NCI-H128 (cell line): ENCODE data around the gene PIPOX.

Source experiments
- DNase-seq: peaks from one replicate; lab custom pipeline; 2025; ENCODE audit not compliant: unreplicated experiment; lab: John Stamatoyannopoulos, UW

The PIPOX gene, protein sequence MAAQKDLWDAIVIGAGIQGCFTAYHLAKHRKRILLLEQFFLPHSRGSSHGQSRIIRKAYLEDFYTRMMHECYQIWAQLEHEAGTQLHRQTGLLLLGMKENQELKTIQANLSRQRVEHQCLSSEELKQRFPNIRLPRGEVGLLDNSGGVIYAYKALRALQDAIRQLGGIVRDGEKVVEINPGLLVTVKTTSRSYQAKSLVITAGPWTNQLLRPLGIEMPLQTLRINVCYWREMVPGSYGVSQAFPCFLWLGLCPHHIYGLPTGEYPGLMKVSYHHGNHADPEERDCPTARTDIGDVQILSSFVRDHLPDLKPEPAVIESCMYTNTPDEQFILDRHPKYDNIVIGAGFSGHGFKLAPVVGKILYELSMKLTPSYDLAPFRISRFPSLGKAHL

DNA sequence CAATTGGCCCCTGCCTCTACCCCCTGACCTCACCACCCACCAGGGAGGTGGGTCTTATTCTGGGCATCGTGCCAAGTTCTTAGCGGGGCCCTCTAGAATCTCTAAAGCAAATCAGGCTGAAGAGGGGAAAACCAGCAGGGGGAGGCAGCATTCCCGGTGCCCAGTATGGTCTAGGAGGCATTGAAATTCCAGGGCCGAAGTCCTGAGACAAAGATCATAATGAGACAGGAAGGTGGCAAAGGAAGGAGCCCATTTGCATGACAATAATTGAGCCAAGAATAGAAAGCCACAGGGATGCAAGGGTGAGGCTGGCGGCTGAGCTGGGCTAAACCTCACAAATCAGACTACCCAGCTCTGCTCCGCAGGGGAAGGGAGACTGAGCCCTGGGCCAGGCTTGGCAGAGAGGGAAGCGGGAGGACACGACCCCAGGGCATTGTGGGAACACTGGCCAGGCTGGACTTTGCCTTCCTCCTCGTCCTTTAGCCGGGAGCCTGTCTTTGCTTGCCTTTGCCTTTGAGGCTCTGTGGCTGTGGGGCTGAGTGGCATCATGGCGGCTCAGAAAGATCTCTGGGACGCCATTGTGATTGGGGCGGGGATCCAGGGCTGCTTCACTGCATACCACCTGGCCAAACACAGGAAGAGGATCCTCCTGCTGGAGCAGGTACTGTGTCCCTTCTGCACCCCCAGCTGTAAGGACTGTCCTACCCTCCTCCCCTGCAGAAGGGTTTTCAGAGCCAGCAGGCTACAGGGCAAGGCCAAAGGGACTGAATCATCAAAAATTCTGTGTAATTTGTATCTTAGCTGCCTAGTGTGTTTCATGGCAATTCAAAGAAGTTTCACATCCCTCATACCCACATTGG is at the start of gene PIPOX:
Gene PIPOX (plus strand): TSS at position 463 of the 860 bp plus-strand sequence. CDS start 85 bp downstream, at position 548.
- peak; percentile 68 for DNase-seq

DNA sequence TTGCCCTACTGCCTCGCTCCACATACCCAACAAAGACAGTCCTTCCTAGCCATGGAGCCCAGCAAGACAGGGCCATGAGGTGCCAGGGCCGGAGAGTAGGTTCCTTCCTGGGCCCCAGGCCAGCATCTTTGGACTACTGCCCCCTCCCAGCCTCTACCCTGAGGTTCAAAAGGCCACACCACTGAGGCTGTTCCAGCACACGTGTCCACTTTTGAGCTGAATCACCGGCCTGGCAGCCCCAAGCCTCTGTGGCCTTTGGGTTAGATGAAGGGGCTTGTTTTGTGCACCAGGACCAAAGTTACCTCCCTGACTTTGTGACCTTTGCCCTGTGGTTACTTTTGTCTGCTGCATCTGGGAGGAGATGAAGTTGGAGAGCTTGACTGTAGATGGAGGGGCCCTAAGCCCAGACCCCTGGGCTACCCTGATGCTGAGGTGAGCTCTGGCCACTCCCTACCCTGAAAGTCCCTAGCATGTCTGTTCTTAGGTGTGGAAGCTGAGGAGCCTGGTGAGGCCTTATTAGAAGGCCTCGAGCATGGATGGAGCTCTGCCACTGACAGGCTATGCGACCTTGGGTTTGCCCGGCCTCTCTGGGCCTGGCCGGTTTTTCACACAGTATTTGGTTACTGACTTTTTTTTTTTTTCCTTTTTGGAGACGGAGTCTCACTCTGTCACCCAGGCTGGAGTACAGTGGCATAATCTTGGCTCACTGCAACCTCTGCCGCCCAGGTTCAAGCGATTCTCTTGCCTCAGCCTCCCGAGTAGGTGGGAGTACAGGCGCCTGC is 49.1 kb upstream of the PIPOX start:
- no peak for DNase-seq

DNA sequence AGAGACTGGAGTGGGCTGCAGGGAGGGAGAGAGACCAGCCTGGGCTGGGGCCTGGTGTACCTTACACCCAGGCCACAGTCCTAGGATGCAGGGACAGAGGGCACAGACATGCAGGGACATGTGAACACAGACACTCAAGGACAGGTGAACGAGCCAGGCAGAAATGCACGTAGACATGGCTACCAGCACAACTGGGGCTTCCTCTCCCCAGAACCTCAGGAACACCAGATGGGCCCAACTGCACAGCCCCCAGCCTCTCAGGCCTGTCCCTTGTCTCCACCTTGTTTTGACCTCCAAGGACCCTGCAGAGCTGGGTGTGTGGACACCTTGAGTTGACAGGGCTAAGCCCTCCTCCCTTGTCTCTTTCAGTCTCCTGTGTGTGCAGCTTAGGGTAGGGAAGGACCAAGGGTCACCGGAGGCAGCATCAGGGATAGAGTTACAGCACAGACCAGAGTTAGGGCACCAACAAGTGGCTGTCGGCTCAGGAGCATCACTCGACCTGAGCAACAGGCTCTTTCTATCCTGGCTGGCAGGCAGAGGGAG is 46.3 kb upstream of the PIPOX start:
- no peak for DNase-seq

DNA sequence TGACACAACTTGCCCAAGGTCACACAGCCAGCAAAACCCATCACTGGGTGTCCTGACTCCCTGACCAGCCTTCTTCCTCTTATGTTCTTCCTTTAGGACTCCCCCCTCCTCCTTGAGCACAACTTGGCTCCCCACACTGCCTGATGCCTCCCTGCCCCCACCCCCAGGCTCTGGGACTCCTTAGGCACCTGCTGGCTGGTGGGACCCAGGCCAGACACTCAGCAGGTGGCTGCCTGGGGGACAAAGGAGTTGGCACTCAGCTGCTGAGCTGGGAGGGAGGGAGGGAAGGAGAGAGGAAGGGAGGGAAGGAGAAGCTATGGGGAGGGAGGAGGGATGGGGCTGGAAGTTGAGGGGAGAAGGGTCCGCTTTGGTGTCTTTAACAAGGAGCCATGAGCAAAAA is 45.1 kb upstream of the PIPOX start:
- no peak for DNase-seq

DNA sequence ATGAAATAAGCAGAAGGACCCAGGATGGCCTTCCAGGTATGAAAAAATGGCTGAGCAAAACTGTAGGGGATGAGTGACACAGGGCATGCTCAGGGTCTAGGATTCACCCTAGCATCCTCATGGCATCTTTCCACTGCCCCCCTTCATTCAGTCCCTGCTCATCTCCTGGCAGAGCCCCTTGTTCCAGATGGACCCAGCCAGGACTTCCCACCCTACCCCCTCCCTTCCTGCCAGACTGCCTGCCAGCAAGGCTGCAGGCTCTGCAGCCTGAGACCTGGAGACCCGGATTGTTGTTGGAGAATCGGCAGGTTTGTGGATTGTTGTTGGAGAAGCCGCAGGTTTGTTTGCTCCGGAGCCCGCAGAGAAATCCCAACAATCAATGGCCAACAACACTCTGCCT is 43.7 kb upstream of the PIPOX start:
- DNase-seq = no peak

DNA sequence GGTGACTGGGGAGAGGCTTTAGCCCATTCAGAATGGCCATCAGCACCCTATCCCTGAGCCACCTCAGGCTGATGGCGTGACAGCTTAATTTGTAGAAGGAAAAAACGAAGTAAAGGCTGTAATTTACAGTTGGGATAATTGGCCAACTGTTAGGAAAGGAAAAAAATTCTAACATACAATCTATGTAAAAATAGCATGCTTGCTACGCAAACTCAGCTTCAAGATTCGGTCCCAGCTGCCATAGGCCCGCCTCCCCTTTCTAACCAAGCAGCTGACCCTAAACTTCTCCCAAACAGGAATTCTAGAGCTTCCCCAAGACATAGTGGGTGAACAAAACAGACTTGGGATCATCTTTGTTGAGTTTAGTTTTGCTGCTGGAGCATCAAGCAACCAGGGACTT is 42.0 kb upstream of the PIPOX start:
- no peak for DNase-seq

DNA sequence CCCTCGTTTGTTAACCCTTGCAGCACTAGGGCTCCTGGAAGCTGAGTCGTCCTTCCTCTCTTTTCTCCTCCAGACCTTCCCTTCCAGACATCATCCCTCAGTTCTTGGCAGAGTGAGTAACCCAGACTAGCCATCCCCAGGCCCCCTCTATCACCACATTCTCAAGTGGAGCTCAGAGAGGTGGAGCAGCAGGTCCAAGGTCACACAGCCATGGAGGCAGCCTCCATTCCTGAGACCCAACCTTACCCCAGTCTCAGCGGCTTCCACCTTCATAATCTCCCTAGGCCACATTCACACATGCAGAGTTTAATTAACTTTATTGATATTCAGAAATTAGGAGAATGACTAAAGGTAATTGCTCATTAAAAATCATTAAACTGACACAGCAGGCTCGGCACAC is 40.1 kb upstream of the PIPOX start:
- DNase-seq = no peak

DNA sequence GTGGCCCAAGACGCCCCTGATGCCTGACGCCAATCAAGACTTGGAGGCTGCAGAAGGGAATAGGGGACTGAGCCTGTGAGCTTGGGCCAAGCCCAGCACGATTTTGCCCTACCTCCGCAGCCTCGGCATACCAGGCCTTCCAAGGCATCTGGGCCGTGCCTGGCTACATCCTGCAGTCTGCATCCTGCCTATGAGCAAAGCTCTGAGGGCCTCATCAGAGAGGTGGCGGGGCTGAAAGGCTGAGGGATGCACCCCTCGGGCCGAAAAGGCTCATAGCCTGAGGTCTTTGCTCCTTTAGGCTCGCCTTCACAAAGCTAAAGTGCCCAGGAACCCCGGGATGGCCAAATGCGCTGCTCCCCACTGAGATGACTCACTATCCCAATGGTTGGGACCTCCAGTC is 39.7 kb upstream of the PIPOX start:
- DNase-seq = no peak

DNA sequence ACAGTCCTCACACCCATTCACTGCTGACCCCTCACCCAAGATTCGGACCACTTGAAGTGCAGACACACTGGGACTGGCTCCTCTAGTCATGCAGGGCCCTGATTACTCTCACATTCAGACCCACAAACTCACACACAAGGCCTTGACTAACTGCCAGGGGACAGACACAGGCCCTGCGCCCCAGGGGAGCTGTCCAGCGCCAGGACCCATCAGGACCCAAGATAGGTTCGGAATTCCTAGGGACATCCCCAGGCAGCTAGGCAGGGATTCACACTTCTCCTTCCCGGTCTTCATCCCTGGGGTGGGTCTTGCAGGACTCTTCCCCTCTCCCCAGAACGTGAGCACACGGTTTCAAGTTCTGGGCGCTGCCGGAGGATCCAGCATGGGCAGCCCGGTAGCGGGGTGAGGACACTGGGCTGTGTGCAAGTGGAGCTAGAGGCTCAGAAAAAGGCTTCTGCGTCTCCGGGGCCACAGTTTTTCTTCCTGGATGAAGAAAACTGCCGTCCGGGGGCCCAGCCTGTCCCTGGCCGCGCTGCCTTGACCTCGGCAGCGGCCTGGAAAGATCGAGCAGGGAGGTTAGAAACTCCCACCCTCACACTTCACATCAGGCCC is 38.8 kb upstream of the PIPOX start:
- DNase-seq = no peak

DNA sequence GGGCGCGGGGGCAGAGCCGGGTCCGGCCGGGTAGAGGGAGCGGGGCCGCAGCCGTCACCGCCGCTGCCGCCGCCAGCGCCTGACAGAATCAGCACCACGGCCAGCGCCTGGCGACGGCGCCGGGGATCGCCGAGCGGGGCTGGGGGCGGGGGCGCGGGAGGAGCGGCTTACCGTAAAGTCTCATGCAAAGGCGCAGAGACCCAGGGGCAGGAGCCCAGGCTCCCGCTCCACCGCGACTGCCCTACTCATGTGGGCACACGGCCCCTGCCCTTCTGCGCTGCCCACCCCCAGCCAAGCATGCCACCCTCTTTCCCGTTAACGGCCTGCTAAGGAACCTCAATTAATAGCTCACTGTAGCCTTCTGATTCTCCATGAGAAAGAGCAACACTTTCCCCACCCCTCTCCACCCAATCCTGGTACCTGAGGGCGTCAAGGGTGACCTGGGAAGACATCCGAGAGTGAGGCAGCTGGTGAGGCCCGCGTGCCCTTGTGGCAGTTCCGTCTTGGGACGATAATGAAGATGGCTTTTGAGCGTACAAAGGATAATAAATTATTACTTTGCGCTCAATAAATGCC is 36.9 kb upstream of the PIPOX start, which contains the start of gene SEZ6:
Gene SEZ6 (minus strand): TSS at position 98 of the 576 bp plus-strand sequence. CDS start 164 bp downstream, outside the sequence.
- DNase-seq = no peak

DNA sequence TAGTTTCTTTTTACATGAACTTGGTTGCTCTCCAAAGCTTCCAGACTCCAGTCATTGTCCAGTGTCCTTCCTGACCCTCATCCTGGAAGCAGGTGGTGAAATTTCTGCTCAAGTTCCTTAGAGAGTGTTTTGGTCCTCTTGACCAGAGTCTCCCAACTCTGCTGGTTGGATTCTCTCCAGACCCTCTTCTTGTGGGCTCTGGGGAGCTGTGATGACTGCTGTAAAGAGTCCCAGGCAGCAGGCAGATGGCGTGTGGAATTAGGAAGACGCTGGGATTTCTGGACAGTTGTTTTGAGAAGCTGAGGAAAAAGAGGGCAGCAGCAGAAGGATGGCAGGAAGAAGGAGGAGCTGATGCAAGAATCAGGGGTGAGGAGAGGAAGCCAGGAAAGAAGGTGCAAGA is 35.5 kb upstream of the PIPOX start:
- no peak for DNase-seq

DNA sequence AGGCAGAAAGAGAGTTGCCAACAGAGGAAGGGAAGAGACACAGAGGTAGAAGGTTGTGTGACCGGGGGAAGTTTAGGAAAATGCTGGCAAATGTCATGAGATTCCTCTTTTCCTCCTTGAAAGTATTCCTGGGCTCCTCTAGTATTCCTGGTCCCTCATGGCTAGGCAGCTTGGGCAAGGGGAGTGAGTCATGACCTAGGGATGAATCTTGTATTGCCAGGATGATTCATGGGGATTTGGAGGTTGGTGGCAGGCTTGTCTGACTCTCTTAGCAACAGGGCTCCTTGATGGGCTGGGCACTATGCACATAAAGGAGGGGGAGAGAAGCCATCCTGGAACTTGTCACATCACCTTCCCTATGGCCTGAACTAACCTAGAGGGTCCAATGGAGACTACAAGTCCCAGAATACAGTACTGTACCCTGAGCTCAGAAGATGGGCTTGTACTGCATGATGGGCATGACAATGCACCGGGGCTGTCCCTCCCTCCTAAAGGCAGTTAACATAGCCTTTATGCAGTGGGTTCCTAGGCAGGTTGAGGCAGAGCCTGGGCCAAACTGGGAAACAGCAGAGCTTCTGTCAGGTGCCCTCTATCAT is 35.0 kb upstream of the PIPOX start:
- DNase-seq = no peak

DNA sequence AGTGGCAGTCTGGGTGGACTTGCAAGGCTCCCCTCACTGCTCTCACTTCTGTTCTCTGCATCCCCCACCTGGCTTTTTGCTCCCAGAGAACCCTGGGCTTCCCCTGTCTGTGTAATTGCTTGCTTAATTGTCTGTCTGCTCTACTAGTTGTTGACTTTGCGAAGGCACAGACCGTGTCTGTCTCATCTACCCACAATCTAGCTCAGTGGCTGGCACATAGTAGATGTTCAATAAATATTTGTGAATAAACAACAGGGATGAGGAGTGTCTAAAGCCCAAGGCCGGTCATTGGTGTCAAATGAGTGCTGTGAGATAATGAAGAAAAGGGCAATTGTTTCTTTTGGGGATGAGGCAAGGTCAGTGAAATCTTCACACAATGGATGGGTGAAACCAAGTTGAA is 34.4 kb upstream of the PIPOX start:
- no peak for DNase-seq

DNA sequence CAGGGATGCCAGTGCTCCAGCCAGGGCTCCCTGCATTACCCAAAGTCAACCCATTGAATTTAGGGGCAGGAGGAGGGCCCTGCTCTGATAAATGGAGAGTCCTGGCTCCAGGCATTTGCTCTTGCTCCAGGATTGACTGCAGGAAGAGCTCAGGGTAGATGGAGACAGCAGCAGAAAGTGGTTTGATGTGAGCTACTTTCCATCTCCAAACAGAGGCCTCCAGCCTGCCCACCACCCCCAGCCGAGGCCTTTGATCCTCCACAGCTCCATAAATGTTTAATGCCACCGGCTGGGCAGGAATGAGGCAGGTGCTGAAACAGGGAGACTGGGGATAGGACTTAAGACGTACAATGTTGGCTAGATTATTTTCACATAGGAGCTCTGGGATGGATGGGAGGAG is 32.8 kb upstream of the PIPOX start:
- no peak for DNase-seq

DNA sequence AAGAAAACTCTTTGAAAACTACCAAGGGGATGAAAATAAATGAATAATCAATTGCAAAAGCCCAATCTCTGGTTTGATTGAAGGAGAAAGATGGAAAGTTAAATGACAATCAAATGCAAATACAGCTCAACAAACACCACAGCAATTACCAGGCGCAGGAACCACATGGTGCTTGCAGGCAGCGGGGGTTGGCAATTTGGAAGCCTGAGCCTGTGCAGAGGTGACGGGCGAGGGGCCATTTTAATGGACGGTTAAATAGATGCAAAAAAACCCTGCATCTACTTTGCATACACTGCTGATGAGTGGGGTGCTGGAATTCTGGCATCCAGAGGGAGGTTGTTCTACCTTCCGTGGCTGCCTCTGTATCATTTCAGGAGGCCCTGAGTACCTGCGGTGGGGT is 32.4 kb upstream of the PIPOX start:
- DNase-seq = no peak

DNA sequence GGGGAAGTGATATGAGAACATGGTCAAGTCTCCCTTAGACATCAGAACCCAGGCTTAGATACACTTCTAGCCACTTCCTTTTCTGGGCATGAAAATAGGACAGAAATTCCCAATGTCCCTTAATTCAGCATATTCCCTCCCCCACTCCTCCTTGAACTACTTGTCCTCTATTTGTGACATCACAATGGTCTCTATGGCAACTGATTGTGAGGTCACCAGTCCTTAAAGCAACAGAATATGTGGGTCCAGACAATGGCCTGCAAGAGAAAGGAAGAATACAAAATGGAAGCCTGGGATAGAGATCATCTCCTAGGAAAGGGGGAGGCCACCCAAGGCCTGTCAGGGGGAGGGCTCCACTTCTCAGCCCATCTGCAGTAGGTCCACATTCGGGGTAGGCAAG is 30.4 kb upstream of the PIPOX start:
- no peak for DNase-seq

DNA sequence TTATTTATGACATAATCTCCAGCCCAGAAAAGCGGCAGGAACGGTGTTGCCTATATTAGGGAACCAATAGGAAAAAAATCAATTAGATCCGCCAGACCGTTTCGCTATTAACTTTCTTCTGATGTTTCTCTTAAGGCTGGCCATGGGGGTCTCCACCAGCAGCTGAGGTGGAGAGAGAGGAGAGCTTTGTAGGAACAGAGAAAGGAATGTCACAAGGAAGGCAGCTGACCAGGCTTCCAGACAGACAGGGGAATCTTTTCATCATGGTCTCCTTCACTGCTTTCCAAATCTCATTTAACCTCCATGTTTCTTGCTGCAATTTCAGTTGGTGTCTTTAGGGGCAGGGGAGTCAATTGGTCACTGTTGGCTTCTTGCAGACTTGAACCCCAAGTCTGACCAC is 28.2 kb upstream of the PIPOX start:
- no peak for DNase-seq

DNA sequence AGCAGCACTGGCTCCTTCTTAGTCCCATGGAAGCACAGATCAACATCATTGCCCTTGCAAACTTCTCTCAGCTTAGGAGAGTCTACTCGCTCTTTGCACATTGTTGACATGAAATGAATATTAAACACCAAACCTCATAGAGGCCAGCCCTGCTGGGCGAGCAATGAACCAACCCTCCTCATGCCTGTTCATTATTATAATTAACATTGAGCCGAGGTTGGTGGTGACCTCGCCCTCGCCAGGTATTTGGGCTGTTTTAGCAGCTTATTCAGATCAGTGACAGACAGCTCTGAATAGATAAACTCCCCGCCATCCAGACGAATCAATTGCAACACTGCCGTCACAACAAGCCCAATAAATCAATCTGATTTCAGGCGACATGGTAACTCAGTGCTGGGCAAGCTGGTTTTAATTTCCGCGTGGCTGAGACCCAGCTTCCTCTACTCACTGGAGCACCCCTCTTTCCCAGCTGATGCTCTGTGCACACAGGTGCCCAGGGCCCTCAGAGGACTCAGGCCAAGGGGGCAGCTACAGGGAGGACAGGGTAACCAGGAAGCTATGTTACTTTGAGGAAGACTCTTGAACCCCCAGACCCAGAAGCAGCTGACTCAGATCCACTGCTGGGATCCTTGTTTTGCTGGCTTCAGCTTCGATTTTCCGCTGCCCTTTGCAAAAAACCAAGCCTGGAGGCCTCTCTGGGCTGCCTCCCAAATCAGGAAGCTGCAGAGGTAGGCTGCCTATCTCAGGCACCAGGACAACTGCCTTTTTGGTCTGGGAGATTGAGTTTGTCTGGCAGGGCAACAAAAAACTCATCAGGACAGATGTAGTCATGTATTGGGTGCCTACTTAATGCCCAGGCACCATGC is 26.4 kb upstream of the PIPOX start:
- no peak for DNase-seq
